GM19397 (cell line): ENCODE results near the gene TSACC.

Experiments used
- ATAC-seq: cut with Tn5 transposase; IDR thresholded peaks from one replicate; pipeline ENCODE4 v1.9.1; 2021; ENCODE audit warnings: mild to moderate bottlenecking, moderate library complexity; ENCODE audit not compliant: unreplicated experiment

Gene TSACC

DNA sequence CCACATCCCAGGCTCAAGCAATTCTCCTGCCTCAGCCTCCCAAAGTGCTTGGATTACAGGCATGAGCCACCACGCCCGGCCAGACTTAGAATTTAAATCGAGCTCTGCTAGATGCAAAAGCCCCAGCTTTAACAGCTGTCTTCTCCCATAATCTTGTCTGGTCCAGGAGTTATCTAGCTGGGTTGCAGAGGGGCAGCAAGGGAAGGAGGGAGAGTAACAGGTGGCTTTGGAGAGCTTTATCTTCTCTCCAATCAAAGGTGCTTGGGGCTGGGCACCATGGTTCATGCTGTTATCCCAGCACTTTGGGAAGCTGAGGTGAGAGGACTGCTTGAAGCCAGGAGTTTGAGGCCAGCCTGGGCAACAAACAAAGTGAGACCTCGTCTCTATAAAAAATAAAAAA lies 34.5 kb downstream of the TSACC start:
- no peak for ATAC-seq

DNA sequence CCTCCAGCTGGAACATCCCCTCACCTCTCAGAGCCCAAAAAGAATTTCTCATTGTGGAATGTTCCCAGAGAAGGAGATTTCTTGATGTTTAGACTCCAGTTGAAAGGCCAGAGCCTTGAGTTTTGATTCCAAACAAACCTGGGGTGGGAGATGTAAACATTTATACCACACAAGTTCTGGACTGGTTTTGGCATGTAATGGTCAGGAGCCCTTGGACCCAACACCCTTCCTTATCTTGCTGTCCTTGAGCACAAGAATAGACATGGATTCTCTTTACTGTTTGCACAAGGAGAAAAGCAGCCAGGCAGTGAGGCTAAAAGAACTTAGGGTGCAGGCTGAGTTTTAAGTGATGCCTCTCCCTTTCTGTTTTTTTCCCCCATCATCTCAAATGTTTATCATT lies 35.2 kb downstream of the TSACC start:
- no peak for ATAC-seq

DNA sequence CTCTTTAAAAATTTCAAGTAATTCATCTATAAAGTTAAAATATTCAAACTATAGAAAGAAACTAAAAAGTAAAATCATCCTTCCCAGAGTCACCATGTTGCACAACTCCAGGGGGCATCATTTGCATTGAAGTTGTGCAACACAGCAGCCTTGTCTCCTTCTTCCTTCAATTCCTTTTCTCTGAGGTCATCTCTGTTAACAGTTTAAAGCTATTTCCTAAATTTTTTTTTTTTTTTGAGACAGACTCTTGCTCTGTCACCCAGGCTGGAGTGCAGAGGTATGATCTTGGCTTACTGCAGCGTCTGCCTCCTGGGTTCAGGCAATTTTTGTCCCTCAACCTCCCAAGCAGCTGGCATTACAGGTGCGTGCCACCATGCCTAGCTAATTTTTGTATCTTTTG lies 37.8 kb downstream of the TSACC start:
- ATAC-seq, result no peak

DNA sequence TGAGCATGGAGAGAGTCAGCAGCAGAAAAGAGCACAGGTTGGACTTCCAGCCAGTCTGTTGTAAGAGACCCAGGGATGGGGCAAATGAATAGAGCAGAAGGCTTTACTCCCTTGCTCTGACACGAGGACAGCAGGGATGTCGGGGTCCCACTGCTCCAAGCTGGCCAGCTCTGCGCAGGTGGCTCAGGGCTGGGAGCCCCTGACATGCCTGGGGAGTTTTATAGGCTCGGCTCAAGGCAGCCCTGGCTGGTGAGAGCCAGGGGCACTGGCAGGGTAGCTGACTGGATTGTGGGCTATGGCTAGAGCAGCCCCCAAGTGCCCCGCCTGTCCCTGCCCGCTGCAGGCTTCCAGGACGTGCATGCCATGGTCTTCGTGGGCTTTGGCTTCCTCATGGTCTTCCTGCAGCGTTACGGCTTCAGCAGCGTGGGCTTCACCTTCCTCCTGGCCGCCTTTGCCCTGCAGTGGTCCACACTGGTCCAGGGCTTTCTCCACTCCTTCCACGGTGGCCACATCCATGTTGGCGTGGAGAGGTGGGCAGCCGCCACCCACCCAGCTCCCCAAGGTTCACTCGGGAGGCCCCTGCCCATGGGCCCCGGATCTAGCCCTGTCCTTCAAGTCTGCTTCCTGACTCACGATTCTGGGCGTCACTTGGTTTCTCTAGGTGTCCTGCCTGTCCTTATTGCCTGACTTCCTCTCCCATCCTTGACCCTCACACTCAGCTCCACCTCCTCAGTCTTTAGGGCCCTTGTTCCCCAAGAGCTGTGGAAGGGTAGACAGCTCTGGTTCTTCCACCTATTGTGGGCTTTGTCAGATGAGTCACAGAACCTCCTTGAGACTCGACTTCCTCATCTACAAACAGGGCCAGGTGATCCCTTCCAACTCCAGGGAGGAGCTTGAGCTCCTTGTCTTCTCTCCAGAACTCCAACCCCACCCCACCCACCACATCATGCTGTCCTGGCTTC lies 38.9 kb downstream of the TSACC start:
- no peak for ATAC-seq

DNA sequence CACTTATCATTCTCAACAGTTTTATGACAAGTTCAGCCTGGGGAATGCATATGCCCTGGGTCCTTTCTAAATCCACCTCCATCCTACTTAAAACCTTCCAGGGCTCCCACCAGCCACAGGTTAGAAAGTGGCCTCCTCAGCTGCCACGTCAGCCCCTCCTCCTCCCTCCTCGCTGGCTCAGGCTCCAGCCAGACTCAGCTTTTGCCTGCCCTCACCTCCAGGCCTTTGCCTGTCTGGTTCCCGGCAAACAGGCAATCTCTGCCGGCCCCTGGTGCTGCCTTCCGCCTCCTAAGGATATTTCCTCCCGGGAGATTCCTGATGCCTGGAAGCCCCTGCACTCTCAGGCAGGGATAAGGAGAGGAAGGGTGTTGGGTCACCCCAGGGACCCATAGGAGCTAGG lies 40.2 kb downstream of the TSACC start:
- no peak for ATAC-seq

DNA sequence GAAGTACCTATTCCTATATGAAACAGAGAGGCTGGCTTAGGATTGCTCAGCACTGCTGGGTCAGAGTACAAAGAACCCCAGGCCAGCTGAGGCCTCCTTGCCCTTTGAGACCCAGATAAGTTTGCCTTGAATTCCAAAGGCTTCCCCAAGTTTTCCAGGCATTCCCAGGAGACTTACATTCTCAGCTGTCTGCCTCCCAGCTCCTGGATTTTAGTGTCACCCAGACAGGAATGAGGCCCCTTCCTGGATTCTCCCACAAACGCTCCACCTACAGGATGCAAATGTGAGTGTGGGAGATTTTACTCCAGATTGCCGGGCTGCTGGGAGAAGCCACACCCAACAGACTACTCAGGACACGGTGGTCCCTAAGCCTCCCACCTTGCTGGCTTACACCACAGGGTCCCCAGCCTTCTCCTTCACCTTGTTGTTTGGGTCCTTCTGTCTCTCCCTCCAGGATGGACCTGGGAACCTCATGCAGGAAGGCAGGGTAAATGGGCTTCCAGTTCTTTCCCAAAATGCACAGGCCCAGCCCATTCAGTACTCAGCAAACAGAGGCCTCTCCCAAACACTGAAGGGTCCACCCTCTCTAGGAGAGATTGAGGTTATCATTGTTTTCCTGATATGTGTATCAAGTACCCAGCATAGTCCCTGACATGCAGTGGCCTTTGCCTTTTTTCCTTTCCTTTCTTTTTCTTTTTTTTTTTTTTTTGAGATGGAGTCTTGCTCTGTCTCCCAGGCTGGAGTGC lies 41.3 kb downstream of the TSACC start:
- ATAC-seq, result no peak

DNA sequence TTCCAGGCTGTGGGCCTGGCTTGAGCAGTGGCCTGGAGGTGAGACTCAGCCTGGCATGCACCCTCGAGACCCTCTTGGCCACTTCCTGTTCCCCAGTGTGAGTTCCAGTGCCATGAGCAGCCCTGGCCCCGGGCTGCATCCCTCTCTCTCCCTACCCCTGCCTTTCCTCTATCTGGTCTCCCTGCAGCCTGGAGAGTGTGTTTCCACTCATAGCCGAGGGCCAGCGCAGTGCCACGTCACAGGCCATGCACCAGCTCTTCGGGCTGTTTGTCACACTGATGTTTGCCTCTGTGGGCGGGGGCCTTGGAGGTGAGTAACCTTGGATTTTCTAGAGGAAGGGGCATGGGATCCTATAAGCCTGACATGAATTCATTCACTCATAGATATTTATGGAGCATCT lies 44.2 kb downstream of the TSACC start:
- ATAC-seq, result no peak

DNA sequence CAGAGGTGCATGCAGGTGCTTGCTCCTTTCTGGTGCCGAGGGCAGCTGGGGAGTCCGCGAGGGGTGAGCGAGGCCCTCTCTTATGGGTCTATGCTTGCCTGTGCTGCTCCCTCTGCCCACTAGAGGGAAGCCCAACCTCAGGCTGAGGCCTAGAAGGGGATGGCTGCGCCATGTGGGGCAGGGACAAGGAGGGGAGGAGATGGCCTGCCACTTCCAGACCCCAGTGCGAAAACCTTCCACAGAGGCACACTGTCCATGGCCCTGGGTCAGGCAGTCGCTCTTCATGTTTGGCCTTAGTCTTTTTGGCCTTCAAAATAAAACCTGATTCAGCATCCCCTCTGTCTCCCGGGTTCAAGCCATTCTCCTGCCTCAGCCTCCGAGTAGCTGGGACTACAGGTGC lies 44.7 kb downstream of the TSACC start:
- no peak for ATAC-seq

DNA sequence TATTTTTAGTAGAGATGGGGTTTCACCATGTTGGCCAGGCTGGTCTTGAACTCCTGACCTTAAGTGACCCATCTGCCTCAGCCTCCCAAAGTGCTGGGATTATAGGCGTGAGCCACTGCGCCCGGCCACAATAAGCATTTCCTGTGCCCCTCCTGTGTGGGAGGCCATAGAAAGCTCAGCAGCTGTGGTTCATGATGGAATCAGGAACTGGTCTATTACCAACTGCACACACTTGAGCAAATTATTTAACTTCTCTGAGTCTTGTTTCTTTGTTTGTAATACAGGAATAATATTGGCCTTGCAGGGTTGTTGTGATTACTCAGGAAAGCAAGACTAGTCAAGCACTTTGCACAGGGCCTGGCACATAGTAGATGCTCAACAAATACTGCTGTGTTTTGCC lies 45.7 kb downstream of the TSACC start:
- no peak for ATAC-seq

DNA sequence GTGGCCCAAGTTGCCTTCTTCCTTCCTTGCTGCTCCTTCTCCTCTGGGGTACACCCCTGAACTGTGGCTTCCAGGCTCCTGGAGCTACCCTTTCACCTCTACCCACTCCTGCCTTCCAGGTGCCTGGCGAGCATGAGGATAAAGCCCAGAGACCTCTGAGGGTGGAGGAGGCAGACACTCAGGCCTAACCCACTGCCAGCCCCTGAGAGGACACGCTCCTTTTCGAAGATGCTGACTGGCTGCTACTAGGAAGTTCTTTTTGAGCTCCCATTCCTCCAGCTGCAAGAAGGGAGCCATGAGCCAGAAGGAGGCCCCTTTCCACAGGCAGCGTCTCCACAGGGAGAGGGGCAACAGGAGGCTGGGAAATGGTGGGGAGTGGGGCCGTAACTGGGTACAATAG lies 46.3 kb downstream of the TSACC start:
- no peak for ATAC-seq

DNA sequence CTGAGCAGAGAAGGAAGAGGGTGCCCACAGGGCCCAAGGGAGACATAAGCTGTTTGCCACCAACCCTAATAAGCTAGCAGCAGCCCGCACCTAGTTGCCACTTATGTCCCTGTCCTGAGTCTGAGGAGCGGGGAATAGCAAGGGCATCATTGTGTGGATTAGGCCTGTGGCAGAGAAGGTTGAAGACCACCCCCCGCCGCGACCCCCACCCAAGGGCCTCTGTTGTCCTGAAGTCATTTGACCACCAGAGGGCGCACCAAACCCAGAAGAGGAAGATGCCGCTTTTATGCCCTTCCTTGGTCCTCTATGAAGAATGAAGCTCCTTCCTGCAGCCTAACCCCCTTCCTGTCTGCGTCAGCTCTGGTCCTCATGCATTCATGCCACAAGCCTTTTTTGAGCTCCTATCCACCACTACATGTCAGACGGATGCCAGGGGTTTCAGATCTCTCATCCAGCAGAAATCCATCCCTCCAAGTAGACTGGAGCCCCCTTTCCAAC lies 47.3 kb downstream of the TSACC start:
- ATAC-seq, result no peak

DNA sequence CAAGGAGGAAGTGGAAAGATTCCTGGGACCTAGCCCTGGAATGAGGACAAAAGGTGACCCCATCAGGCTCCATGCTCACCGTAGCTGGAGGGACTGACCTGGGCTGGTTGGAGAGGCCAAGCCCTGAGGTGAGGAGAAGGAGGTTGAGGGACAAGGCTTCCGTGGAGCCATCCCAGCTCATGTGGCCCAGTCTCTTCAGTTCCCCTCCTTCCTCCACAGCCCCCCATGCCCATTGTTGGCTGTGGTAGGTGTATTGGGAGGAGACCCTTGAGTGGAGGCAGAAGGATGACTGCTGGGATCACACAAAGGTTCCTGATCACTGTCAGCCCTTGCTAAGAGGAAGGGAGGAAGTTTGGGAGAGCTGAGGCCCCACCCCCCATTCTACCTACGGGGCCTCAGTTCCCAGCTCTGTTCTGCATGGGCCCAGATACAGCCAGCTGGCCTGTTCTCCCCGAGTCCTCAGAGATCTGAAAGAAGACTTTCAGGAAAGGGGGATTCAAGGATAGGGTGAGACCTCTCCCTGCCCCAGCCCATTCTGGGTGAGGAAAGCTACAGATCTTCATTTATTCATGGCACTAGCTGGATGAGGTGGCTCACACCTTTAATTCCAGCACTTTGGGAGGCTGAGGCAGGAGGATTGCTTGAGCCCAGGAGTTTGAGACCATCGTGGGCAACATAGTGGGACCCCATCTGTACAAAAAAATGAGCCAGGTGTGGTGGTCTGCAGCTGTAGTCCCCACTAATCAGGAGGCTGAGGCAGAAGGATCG lies 48.0 kb downstream of the TSACC start:
- no peak for ATAC-seq

DNA sequence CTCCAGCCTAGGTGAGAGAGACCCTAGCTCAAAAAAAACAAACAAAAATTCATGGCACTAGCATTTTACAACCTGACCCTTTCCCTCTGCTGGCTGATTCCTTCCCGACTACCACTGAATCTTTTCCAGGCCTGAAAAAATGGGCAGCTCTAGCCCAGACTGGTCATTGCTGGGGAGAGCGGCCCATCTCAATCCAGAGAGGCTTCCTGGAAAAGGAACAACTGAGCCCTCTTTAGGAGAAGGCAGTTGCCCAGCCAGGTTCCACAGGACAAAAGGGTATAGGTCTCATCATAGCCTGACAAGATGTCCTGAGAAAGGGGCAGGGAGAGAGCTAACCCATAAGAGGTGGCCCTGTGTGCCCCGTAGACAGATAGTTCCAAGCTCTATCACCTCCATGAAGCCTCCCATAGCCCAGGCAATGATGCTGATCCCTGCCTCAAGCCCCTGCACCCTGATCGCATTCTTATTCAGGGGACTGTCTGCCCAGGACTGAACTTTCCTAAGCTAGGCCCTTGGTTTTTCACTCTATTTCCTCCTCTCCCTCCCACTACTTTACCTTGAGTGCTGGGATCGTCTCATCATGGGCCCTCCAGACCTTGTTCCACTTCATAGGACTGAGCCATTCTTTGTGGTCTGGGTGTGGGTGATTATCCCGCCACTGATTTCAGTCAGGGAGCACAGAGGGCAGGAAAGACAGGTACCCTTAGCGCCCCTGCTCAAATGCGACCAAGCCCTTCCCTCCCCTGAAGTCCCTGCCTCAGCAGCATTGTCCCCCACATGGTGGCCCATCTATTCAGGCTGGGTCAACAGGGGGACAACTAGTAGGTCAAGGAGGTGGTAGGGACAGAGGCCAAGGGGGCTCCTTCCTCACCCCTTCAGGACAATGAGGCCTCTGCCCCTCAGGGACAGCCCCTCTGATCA lies 48.9 kb downstream of the TSACC start:
- no peak for ATAC-seq

DNA sequence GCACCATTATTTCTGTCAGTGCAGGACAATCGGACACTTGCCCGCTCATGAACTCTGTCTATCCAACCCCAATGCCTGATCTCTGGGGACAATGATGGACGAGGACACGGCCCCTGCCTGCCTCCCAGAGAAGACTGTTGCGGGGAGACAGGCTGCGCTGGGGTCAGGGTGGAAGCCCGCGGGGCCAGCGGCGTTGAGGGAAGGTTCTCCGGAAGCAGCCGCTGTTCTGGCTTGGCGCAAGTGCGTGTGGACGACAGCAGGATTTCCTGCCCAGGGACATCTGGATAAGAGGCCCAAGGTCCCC lies 49.5 kb downstream of the TSACC start:
- no peak for ATAC-seq

DNA sequence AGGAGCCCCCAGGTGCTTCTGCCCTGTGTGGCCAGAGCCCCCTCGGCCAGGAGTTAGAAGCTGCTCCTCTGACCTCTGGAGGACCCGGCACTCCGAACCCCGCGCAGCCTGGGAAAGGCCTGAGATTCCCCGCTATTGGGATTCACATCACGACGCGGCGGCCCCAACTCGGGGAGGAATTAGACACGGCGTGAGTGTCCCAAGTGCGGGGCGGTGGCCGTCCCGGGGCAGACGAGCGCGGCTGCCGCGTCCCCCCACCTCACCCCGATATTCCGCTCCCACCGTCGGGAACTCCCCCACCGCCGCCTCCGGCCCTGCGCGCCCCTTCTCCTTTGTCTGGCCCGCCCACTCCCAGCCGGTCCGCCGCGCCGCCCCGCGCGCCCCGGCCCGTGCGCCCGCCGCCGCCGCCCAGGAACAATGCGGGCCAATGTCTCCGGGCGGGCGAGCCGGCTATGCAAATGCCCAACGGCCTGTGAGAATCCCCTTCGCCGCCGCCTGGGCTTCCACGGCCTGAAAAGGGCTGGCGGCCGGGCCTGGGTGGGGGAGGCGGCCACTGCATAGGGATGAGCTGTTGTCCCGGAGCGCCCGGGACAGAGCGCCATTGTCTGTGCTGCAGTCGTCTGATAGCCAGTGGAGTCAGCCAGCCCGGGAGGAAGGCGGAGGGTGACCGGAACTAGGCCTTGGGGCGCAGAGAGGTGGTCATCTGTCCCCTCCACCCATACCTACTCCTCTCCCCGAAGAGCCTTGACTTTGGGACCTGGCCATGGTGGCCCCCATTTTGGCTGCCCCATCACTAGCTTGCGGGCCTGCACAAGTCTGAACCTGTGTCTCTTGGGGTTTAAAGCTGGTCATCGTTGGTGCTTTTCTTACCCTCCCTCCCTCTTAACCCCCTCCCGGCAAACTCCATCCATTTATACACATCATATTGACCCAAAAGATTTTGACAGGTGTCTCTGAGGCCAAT lies 50.1 kb downstream of the TSACC start:
- no peak for ATAC-seq

DNA sequence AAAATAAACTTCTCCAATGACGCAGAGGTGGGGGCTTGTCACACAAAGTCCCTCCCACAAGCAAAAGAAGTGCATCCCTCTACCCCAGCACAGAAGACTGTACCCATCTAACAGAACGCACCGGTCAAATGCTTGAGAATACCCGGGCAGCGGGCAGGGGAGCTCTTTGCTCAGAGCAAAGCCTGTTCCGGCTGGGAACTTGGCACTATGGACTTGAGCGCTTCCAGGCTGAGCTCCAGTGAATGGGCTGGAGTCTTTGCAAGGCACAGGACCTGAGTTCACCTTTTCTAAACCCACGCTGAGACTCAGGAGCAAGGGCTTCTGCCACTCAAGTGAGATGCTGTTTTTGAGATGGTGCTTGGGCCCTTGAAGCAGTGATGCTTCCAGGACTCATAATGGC lies 51.0 kb downstream of the TSACC start:
- no peak for ATAC-seq

DNA sequence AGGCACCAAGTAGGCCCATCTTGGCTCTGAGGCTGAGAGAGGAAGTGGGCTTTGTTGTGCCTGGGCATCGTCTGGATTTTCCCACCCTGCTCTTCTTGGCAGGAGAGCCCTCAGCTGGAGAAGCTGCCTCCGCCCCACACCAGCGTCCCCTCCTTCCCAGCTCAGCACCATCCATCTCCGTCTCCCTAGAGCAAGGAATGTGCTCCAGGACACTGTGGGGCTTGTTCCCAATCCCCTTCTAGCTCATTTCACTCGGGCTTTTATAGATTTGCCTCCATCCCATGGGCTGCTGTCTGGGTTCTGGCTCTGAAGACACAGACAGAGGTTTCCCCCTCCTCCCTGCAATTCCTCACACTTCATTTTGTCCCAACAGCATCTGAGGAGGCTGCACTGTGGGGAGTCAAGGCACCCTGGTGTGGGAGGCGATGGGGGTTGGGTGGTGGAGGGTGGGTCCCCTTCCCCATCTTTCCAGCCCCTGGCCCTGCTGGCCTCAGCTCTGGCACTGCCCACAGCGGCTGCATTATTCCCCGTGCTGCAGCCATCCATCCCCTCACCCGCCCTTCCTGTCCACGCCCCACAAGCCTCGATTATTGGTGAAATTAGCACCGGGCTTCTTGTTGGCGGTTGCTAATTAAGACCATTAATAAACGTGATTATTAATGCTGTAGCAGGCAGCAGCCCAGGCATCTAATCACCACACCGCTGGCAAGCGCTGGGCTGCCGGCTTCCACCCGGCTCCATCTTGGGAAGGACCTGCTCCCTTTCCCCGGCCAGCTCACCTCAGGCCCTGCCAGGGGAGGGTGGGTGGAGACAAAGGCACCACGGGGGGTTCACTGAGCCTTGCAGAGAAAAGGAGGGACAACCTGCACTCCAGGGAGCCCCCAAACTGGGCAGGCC lies 52.4 kb downstream of the TSACC start:
- no peak for ATAC-seq

DNA sequence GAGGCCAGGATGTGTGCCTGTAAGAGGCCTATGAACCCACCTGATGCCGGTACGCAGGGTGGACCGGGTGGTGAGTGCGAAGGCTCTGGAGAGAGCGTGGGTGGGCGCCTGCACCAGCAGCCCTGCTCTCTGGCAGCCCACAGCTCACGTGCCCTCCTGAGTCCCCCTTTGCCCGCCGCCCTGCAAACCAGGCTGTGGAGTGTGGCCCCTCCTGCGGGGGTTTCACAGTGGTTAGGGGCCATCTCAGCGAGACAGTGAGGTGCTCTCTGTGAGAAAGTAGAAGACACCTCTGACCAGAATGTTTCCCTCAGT lies 53.0 kb downstream of the TSACC start:
- ATAC-seq, result no peak
